AG10803 (cell line): ENCODE results near the gene CPT1B.
A peak's percentile ranks its signal among the peaks of the same experiment; 100 is the strongest.

Experiments
- DNase-seq: peaks from one replicate; pipeline ENCODE4 v3.0.0; 2010; ENCODE audit warnings: low read depth
- H3K4me3 ChIP-seq: 2 replicates; pipeline ENCODE4 v1.5.1; 2011; ENCODE audit warnings: mild to moderate bottlenecking, low read length, control low read depth
- CTCF ChIP-seq: conservative IDR thresholded peaks from 2 replicates; pipeline ENCODE4 v1.5.1; 2011; ENCODE audit warnings: mild to moderate bottlenecking, low read length, control low read depth, inconsistent platforms

CPT1B gene

GRCh38 chr22:50583294-50583861, 5.2 kb upstream of the CPT1B start:
- DNase-seq: no peak
- no peak for TF ChIP-seq CTCF
- H3K4me3 ChIP-seq: peak overlapping the region; percentile 79

DNA sequence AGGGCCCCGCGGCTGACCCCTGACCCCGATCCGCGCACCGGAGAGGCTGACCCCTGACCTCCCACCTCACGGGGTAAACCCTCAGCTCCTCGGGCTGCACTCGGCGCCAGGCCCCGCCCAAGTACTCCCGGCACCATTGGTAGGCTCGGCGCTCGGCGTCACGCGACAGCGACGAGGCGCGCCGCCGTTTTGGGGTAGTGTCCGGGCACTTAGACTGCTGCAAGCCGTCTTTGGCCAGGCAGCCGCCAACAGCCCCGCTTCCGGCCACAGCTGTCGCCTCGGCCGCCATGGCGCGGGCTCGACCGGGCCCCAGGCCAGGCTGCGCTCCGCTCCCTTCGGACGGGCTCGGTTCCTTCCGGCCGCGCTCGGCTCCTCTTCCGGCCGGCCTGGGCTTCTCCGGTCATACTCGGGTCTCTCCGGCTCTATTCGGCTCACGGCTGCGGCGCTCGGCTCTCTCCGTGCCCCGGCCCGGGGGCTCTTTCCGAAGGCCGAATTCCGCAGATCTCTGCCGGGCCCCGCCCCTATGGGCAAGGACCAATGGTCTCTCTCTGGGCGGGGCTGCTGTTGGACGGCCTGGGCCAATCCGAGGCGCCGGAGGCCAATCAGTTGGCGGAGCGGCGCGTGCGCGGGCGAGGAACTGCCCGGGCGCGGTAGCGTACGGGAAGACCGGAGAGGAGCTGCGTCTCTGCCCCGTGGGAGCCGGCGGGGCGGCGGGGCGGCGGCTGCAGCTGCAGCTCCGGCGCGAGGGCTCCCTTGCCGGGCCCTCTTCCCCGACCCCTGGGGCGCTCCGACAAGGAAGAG, 4.5 kb upstream of the CPT1B start, which contains the start of gene CHKB:
Gene CHKB, minus strand, starts transcription at position 357 of the 801 bp plus-strand sequence. Its CDS starts 68 bp downstream, at position 289.
- DNase-seq: peak; percentile 97
- peak within 1 kb of the TSS; percentile 85 for H3K4me3 ChIP-seq
- no peak for TF ChIP-seq CTCF

DNA sequence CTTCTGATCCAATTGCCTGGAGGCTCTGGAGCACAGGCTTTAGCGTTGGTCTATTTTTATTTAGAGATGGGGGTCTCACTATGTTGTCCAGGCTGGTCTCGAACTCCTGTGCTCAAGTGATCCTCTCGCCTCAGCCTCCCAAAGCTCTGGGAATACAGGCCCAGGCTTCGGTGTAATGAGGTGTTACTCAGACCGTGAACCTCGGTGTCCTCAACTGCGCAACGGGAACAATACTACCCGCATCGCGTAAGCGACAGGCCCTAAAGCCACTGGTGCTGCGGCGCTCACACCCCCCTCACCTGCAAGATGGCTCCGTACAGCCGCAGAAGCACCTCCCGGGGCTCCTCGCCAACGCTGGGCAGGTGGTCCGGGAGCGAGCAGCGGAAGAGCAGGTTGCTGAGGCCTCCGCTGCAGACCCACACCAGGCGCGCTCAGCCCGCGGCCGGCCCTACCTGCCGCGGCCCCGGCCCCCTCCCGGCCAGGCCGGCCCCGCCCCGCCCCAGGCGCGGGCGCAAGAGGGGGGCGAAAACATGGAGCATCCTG, 3.8 kb upstream of the CPT1B start:
- peak; percentile 18 for DNase-seq

DNA sequence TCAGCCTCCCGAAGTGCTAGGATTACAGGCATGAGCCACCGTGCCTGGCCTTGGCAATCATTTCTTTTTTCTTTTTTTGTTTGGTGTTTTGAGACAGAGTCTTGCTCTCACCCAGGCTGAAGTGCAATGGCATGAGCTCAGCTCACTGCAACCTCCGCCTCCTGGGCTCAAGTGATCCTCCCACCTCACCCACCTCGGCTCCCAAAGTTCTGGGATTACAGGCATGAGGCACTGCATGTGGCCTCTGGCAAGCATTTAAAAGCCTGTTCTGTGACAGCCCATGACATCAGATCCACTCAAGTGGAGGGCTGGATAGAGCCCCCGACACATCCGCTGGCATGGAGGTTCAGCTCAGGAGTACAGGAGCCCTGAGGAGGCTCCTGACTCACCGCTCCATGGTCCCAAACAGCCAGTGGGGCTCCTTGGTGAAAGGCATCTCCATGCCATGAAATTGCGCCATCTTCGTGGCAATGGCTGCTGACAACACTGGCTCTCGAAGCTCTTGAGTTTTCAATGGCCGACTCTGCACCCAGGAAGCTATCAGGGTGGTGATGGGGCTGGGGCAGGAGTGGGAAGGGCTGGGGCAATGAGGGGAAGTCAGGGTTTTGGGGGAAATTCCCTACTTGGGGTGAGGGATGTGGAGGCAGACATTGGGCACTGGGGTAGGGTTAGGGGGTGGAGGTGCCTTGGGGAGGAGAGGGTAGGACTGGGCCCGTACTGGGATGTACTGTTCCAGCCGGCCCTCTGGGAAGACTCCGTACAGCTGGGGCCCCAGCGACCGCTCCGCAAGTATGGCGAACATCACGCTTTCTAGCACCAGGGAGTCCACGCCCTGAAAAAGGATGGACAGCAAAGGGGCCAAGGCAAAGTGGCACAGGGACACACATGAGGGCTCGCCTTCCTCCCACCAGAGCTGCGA, 3.1 kb upstream of the CPT1B start:
- DNase-seq: no peak
- TF ChIP-seq CTCF: no peak
- peak overlapping the region; percentile 85 for H3K4me3 ChIP-seq

More for the DNA sequence above, 3.8 kb upstream of the CPT1B start:
- H3K4me3 ChIP-seq: peak overlapping the region; percentile 85
- no peak for TF ChIP-seq CTCF

- no peak overlapping the region for H3K4me3 ChIP-seq
- no peak for DNase-seq
- TF ChIP-seq CTCF: no peak
Measured at GRCh38 chr22:50579752-50580151, 1.5 kb upstream of the CPT1B start.

DNA sequence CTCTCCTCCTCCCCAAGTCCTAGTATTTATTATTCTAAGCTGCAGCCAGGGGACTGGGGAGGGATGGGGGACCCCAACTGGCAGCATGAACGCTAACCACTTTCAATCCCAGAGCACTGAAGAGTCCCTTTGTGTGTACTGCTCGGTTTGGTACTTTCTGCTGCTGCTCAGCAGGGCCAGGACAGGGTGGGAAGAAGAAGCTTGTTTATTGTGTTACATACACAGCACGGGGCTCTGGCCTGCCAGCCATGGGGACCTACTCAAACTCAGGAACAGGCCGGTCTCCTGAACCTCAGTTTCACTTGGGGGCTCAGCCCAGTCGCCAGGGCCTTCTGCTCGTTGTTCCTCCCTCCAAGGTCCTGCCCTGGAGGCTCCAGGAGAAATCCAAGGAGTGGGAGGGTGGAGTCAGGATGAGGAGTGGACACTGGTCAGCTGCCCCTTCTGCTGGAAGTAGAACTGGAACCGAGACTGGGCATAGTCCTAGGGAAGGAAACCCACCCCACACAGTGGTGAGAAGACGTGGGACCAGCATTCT, 616 bp upstream of the CPT1B start:
- no peak overlapping the region for H3K4me3 ChIP-seq
- DNase-seq: no peak
- TF ChIP-seq CTCF: no peak
